H1 (cell line): Measurements from ENCODE around the gene ZNF839. TPM values are rescaled to one million over a fixed set of nuclear protein-coding genes. Genes with fewer than 3 reads are reported as not detected.

Experiments
- CTCF ChIA-PET: fragments of 300-600 bp; sonication (Branson Sonifier 250); formaldehyde crosslinking; loops from one replicate; lab custom pipeline; 2021; ENCODE audit not compliant: partially characterized antibody; lab: Charles Lee
- POLR2A ChIA-PET: fragments of 300-600 bp; sonication (Branson Sonifier 250); formaldehyde crosslinking; loops from one replicate; lab custom pipeline; 2021; ENCODE audit warnings: inconsistent platforms; ENCODE audit not compliant: partially characterized antibody; lab: Charles Lee
- DNase-seq, 2 experiments: peaks; one replicate each; pipeline versions ENCODE4 v3.0.0 to v3.0.0-alpha.2; 2010 to 2022; ENCODE audit warnings: low spot score in 2 of 2, low read depth in 1 of 2, mixed read lengths in 1 of 2
- FAIRE-seq: peaks from 2 replicates; lab custom pipeline; 2011; peaks lifted over from hg19 to GRCh38; lab: Jason Lieb, UNC
- H2AFZ ChIP-seq: 2 replicates; pipeline ENCODE4 v1.8.1; 2012; ENCODE audit warnings: low read length, inconsistent platforms
- H2AK5ac ChIP-seq: 2 replicates; pipeline ENCODE4 v1.6.1; 2013; ENCODE audit warnings: low read depth, low read length
- H2BK120ac ChIP-seq: replicated peaks from 2 replicates; pipeline ENCODE3; 2013; ENCODE audit warnings: low read depth, low read length, inconsistent platforms
- H2BK12ac ChIP-seq: 2 replicates; pipeline ENCODE4 v1.6.1; 2013; ENCODE audit warnings: low read depth, low read length
- H2BK15ac ChIP-seq: 2 replicates; pipeline ENCODE4 v1.6.1; 2013; ENCODE audit warnings: low read length
- H2BK20ac ChIP-seq: 2 replicates; pipeline ENCODE4 v1.6.1; 2013; ENCODE audit warnings: low read length
- H2BK5ac ChIP-seq: 2 replicates; pipeline ENCODE4 v1.6.1; 2013; ENCODE audit warnings: low read depth, low read length
- H3K14ac ChIP-seq: 2 replicates; pipeline ENCODE4 v1.6.1; 2013; ENCODE audit warnings: inconsistent platforms; ENCODE audit not compliant: insufficient read length
- H3K18ac ChIP-seq: 2 replicates; pipeline ENCODE4 v1.6.1; 2013; ENCODE audit warnings: low read length; ENCODE audit errors: extremely low read depth
- H3K23ac ChIP-seq: 2 replicates; pipeline ENCODE4 v1.6.1; 2013; ENCODE audit warnings: inconsistent platforms; ENCODE audit not compliant: insufficient read length
- H3K23me2 ChIP-seq: 2 replicates; pipeline ENCODE4 v1.6.1; 2013; ENCODE audit warnings: low read depth, low read length
- H3K27ac ChIP-seq: 2 replicates; pipeline ENCODE4 v1.6.1; 2011; ENCODE audit warnings: low read depth, low read length, inconsistent platforms
- H3K27me3 ChIP-seq, 4 experiments: replicated peaks in 1 of 4; 1 replicate in 1 of 4; 2 replicates in 3 of 4; pipeline versions ENCODE4 v1.6.1 to v1.8.1; 2011 to 2013; ENCODE audit warnings: low read length in 3 of 4, mild to moderate bottlenecking in 3 of 4, inconsistent platforms in 2 of 4, mixed read lengths in 2 of 4, moderate library complexity in 1 of 4; ENCODE audit not compliant: control insufficient read depth in 3 of 4, insufficient read depth in 3 of 4; ENCODE audit errors: extremely low read depth in 1 of 4
- H3K36me3 ChIP-seq, 4 experiments: 2 replicates each; pipeline versions ENCODE4 v1.6.1 to v1.8.1; 2011 to 2013; ENCODE audit warnings: mild to moderate bottlenecking in 4 of 4, low read length in 3 of 4, moderate library complexity in 2 of 4, control low read depth in 1 of 4, inconsistent platforms in 1 of 4; ENCODE audit not compliant: insufficient read depth in 4 of 4, control insufficient read depth in 2 of 4
- H3K4ac ChIP-seq: replicated peaks from 2 replicates; pipeline ENCODE3; 2013; ENCODE audit warnings: low read length, low read depth, mixed read lengths, inconsistent platforms; ENCODE audit not compliant: insufficient read length
- H3K4me1 ChIP-seq, 4 experiments: replicated peaks in 1 of 4; 1 replicate in 1 of 4; 2 replicates in 3 of 4; pipeline versions ENCODE4 v1.6.1 to v1.8.1; 2011 to 2013; ENCODE audit warnings: low read length in 3 of 4, inconsistent platforms in 2 of 4, mixed read lengths in 1 of 4; ENCODE audit not compliant: insufficient read depth in 4 of 4, control insufficient read depth in 3 of 4
- H3K4me2 ChIP-seq, 2 experiments: 2 replicates each; pipeline versions ENCODE4 v1.6.1 to v1.8.1; 2011 to 2013; ENCODE audit warnings: low read depth in 2 of 2, low read length in 2 of 2, control low read depth in 1 of 2, inconsistent platforms in 1 of 2, mild to moderate bottlenecking in 1 of 2; ENCODE audit not compliant: insufficient read depth in 1 of 2
- H3K4me3 ChIP-seq, 4 experiments: fragments of 200-600, 300-600 bp in 1 of 4; sonication (generic), shearing (Covaris generic), sonication (Bioruptor Twin) in 1 of 4; 2 replicates each; pipeline versions ENCODE4 v1.5.1 to v1.8.1; 2011 to 2016; ENCODE audit warnings: low read length in 4 of 4, low read depth in 3 of 4, control low read depth in 2 of 4, inconsistent platforms in 2 of 4, mild to moderate bottlenecking in 2 of 4, mixed read lengths in 1 of 4, moderate library complexity in 1 of 4; ENCODE audit not compliant: insufficient read depth in 2 of 4; ENCODE audit errors: extremely low read depth in 1 of 4
- H3K56ac ChIP-seq: replicated peaks from 2 replicates; pipeline ENCODE3; 2013; ENCODE audit warnings: low read depth, mild to moderate bottlenecking, mixed read lengths, low read length, inconsistent platforms; ENCODE audit not compliant: insufficient read length
- H3K79me1 ChIP-seq: 2 replicates; pipeline ENCODE4 v1.6.1; 2013; ENCODE audit warnings: low read depth, low read length, control low read depth
- H3K79me2 ChIP-seq, 2 experiments: 2 replicates each; pipeline versions ENCODE4 v1.6.1 to v1.8.1; 2012 to 2013; ENCODE audit warnings: low read length in 2 of 2, mild to moderate bottlenecking in 2 of 2, inconsistent platforms in 1 of 2; ENCODE audit not compliant: insufficient read depth in 2 of 2, control insufficient read depth in 1 of 2
- H3K9ac ChIP-seq, 4 experiments: replicated peaks in 1 of 4; 1 replicate in 1 of 4; 2 replicates in 3 of 4; pipeline versions ENCODE4 v1.6.1 to v1.8.1; 2011 to 2013; ENCODE audit warnings: low read depth in 3 of 4, low read length in 3 of 4, control low read depth in 2 of 4, mild to moderate bottlenecking in 2 of 4, moderate library complexity in 2 of 4, inconsistent platforms in 1 of 4; ENCODE audit errors: extremely low read depth in 1 of 4
- H3K9me3 ChIP-seq, 2 experiments: 2 replicates each; pipeline versions ENCODE4 v1.6.1 to v1.8.1; 2012 to 2013; ENCODE audit warnings: mild to moderate bottlenecking in 2 of 2, moderate library complexity in 2 of 2, control low read depth in 1 of 2, inconsistent platforms in 1 of 2, low read depth in 1 of 2, low read length in 1 of 2, mixed read lengths in 1 of 2; ENCODE audit not compliant: insufficient read depth in 2 of 2
- H4K20me1 ChIP-seq, 2 experiments: replicated peaks in 1 of 2; 2 replicates each; pipeline versions ENCODE3 to v1.8.1; 2011 to 2013; ENCODE audit warnings: inconsistent platforms in 2 of 2, low read length in 2 of 2, mild to moderate bottlenecking in 1 of 2; ENCODE audit not compliant: insufficient read depth in 2 of 2, control insufficient read depth in 1 of 2
- H4K5ac ChIP-seq: 2 replicates; pipeline ENCODE4 v1.6.1; 2013; ENCODE audit warnings: low read length, low read depth, mixed read lengths, inconsistent platforms; ENCODE audit not compliant: insufficient read length
- H4K8ac ChIP-seq: 2 replicates; pipeline ENCODE4 v1.8.0; 2013; ENCODE audit warnings: mild to moderate bottlenecking, moderate library complexity, low read length, inconsistent platforms; ENCODE audit not compliant: insufficient read depth; ENCODE audit errors: extremely low read depth
- H4K91ac ChIP-seq: replicated peaks from 2 replicates; pipeline ENCODE3; 2013; ENCODE audit warnings: low read length, mixed read lengths, inconsistent platforms; ENCODE audit not compliant: insufficient read length
- BRCA1 ChIP-seq: IDR thresholded peaks from 2 replicates; pipeline ENCODE4 v1.6.1; 2012; ENCODE audit warnings: low read depth, low read length, improper control_type of control experiment
- CHD2 ChIP-seq: IDR thresholded peaks from 2 replicates; pipeline ENCODE4 v1.6.1; 2012; ENCODE audit warnings: low read length, improper control_type of control experiment
- EGR1 ChIP-seq: IDR thresholded peaks from 2 replicates; pipeline ENCODE4 v1.6.1; 2011; ENCODE audit warnings: low read depth, low read length, borderline replicate concordance
- EP300 ChIP-seq, 2 experiments: IDR thresholded peaks; 1 replicate in 1 of 2; 2 replicates in 1 of 2; pipeline ENCODE4 v1.6.1; 2011 to 2012; ENCODE audit warnings: low read depth in 2 of 2, low read length in 2 of 2, mild to moderate bottlenecking in 2 of 2, borderline replicate concordance in 1 of 2, inconsistent platforms in 1 of 2, moderate library complexity in 1 of 2
- FOSL1 ChIP-seq: IDR thresholded peaks from 2 replicates; pipeline ENCODE4 v1.6.1; 2011; ENCODE audit warnings: mild to moderate bottlenecking, low read depth, low read length, moderate library complexity; ENCODE audit not compliant: insufficient read depth
- GABPA ChIP-seq: IDR thresholded peaks from 2 replicates; pipeline ENCODE4 v1.6.1; 2011; ENCODE audit warnings: mild to moderate bottlenecking, low read length, moderate library complexity, borderline replicate concordance; ENCODE audit not compliant: insufficient read depth
- GTF2F1 ChIP-seq: IDR thresholded peaks from 2 replicates; pipeline ENCODE4 v1.6.1; 2012; ENCODE audit warnings: low read depth, low read length, improper control_type of control experiment, borderline replicate concordance
- HDAC6 ChIP-seq: IDR thresholded peaks from one replicate; pipeline ENCODE4 v1.7.1; 2012; ENCODE audit warnings: low read depth, mild to moderate bottlenecking, inconsistent platforms, low read length, moderate library complexity
- WGBS, 2 experiments: shearing (Covaris generic) in 1 of 2; methylation state at CpG; one replicate each; pipeline versions ENCODE4 v1.1.6 to v1.1.7; 2013 to 2015; ENCODE audit warnings: low lambda C conversion rate in 2 of 2, mixed read lengths in 2 of 2, inconsistent platforms in 1 of 2, low coverage in 1 of 2, missing lambda C conversion rate in 1 of 2; ENCODE audit not compliant: insufficient replicate concordance in 2 of 2, insufficient coverage in 1 of 2, insufficient read length in 1 of 2; ENCODE audit errors: extremely low coverage in 1 of 2, missing lambda C conversion rate in 1 of 2; 5-methylcytosine and 5-hydroxymethylcytosine counted together
- polyA plus RNA-seq, 7 experiments: library from polyadenylated mRNA; depleted of rRNA in 3 of 7; stranded (reverse) in 5 of 7; unstranded in 2 of 7; fragments of >200 nt in 5 of 7; fragments of 200-250 nt in 2 of 7; gene quantifications; 1 replicate in 5 of 7; 2 replicates in 1 of 7; 4 replicates in 1 of 7; pipeline versions ENCODE4 v1.2.1 to v1.2.3, GENCODE V29; 2011 to 2013; ENCODE audit warnings: missing spikeins in 2 of 7, mixed read lengths in 2 of 7
- total RNA-seq: library from RNA; stranded (reverse); fragmentation: NEBNext Ultra II Directional; extraction: Animal tissue kit (Norgen Biotek cat#: 25700); gene quantifications from 2 replicates; pipeline ENCODE4 v1.2.1, GENCODE V29; 2021

The ZNF839 gene
- total and polyA plus RNA-seq, 2 of the 8 experiments (the other 6 are each of a cell fraction or from before 2014, with no cell fraction given), result 8.1 to 9.4 TPM

GRCh38 chr14:102345232-102345631 is 25.7 kb downstream of the ZNF839 start:
- POLR2A ChIA-PET, result interaction anchor here (0.6 kb wide), 1 partner anchor 163 kb away, joined by 3 read pairs; no protein-coding TSS in a partner anchor
- H2AFZ ChIP-seq, result no peak overlapping the region
- WGBS, 2 experiments, result 84% methylated on average over 3 of the region's 3 CpGs; no CpG with 5 or more reads in 1 of the 2 experiments
- no peak overlapping the region for H3K4me3 ChIP-seq
- H2BK5ac ChIP-seq, result no peak overlapping the region
- no peaks in the 10 kb centered on the region for H3K79me1 ChIP-seq
- H4K5ac ChIP-seq, result no peak overlapping the region
- no peak overlapping the region for H3K4ac ChIP-seq
- H3K18ac ChIP-seq, result no peak overlapping the region
- no peaks in the 10 kb centered on the region for H3K23me2 ChIP-seq
- H4K8ac ChIP-seq, result no peak overlapping the region
- DNase-seq, result no peak
- no peak overlapping the region for H2AK5ac ChIP-seq
- H3K14ac ChIP-seq, result no peak overlapping the region
- peaks cover 2 to 29% (median 12%) of the 10 kb centered on the region in 4 experiments; a peak in 6 of 8 replicates for H3K36me3 ChIP-seq
- no peaks in the 10 kb centered on the region for H4K20me1 ChIP-seq
- no peaks in the 10 kb centered on the region for H3K27me3 ChIP-seq
- H3K4me1 ChIP-seq, result no peaks in the 10 kb centered on the region
- CTCF ChIA-PET, result no interaction called here
- no peak overlapping the region for H3K4me2 ChIP-seq
- FAIRE-seq, result no peak
- H3K9me3 ChIP-seq, result no peaks in the 10 kb centered on the region
- no peak overlapping the region for H3K56ac ChIP-seq
- no peak overlapping the region for H3K23ac ChIP-seq
- H3K27ac ChIP-seq, result no peak overlapping the region
- H4K91ac ChIP-seq, result no peak overlapping the region
- no peak overlapping the region for H2BK20ac ChIP-seq
- no peaks in the 10 kb centered on the region for H3K79me2 ChIP-seq
- H2BK15ac ChIP-seq, result no peak overlapping the region
- H2BK12ac ChIP-seq, result no peak overlapping the region
- H3K9ac ChIP-seq, result no peak overlapping the region
- no peak overlapping the region for H2BK120ac ChIP-seq
- no peak for TF ChIP-seq GTF2F1
- TF ChIP-seq CHD2, result no peak
- no peak for TF ChIP-seq EP300 (IDR thresholded peaks at IDR 0.05; ENCODE audit: borderline replicate concordance in 1 of 2, low read depth in 2 of 2, low read length in 2 of 2)
- no peak for TF ChIP-seq EGR1
- no peak for TF ChIP-seq BRCA1
- no peak for TF ChIP-seq GABPA
- no peak for TF ChIP-seq HDAC6
- TF ChIP-seq FOSL1, result no peak
